HUDEP-2 (cell line): ENCODE results near the gene SLC16A13.
"Not testable (repeated sequence)": the region's sequence is repeated elsewhere in the genome, so short reads cannot be mapped to it uniquely, and the experiment has no call there.

Source experiments
- DNase-seq, 76 experiments: peaks; one replicate each; lab custom pipeline; 2025; ENCODE audit not compliant: unreplicated experiment in 76 of 76; lab: John Stamatoyannopoulos, UW

Gene SLC16A13

GRCh38 chr17:7058831-7059447, 23.1 kb downstream of the SLC16A13 start:
- no peak for DNase-seq

GRCh38 chr17:7060165-7060891, 24.5 kb downstream of the SLC16A13 start:
- no peak for DNase-seq

GRCh38 chr17:7063518-7064094, 27.8 kb downstream of the SLC16A13 start:
- no peak for DNase-seq

- DNase-seq: no peak
Measured at GRCh38 chr17:7064261-7064660, 28.4 kb downstream of the SLC16A13 start.

GRCh38 chr17:7067198-7067597, 31.4 kb downstream of the SLC16A13 start:
- DNase-seq: no peak

- no peak for DNase-seq
Measured at GRCh38 chr17:7068268-7068667, 32.5 kb downstream of the SLC16A13 start.

GRCh38 chr17:7070712-7071111, 34.9 kb downstream of the SLC16A13 start:
- no peak for DNase-seq

- DNase-seq: no peak
Measured at GRCh38 chr17:7072406-7072805, 36.6 kb downstream of the SLC16A13 start.

GRCh38 chr17:7074931-7075330, 39.1 kb downstream of the SLC16A13 start:
- DNase-seq: no peak

- DNase-seq: no peak
Measured at GRCh38 chr17:7077911-7078546, 42.2 kb downstream of the SLC16A13 start.

- no peak for DNase-seq
Measured at GRCh38 chr17:7078711-7079110, 42.9 kb downstream of the SLC16A13 start.

- no peak for DNase-seq
Measured at GRCh38 chr17:7079581-7080455, 44.0 kb downstream of the SLC16A13 start, which contains the start of gene CLEC10A. TSS of gene CLEC10A (minus strand) at chr17:7080251. CDS start at chr17:7078812, 1,439 bp downstream.

- DNase-seq: no peak
Measured at GRCh38 chr17:7080456-7081041, 44.7 kb downstream of the SLC16A13 start.

GRCh38 chr17:7081341-7082062, 45.7 kb downstream of the SLC16A13 start:
- DNase-seq: peak in 1 of 76 experiments; percentile 0

GRCh38 chr17:7083592-7083991, 47.8 kb downstream of the SLC16A13 start:
- no peak for DNase-seq

GRCh38 chr17:7084088-7084487, 48.3 kb downstream of the SLC16A13 start:
- no peak for DNase-seq

GRCh38 chr17:7088442-7088841, 52.6 kb downstream of the SLC16A13 start:
- DNase-seq: not testable (repeated sequence)

- DNase-seq: not testable (repeated sequence)
Measured at GRCh38 chr17:7089570-7089969, 53.8 kb downstream of the SLC16A13 start.
